HG02970 (cell line): ENCODE data around the gene FTCDNL1.

Source experiments
- ATAC-seq: cut with Tn5 transposase; IDR thresholded peaks from one replicate; pipeline ENCODE4 v1.9.1; 2021; ENCODE audit warnings: mild to moderate bottlenecking, moderate library complexity, moderate number of reproducible peaks; ENCODE audit not compliant: unreplicated experiment, low FRiP score

The FTCDNL1 gene

DNA sequence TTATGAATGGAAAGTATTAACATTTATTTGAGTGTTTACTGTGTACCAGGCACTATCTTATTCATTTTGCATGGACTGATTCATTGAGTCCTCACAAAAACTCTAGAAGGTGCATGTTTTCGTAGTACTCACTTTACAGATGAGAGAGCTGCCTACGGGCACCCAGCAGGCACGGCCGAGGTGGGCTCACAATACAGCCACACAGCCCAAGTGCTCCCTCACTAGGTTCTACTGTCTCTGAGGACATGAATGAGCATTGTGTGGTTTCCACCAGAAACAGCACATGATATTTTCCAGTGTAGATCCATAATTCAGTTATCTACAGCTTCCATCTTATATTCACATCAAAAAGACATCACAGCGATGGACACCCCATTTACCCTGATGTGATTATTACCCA is 101.4 kb downstream of the FTCDNL1 start:
- no peak for ATAC-seq

DNA sequence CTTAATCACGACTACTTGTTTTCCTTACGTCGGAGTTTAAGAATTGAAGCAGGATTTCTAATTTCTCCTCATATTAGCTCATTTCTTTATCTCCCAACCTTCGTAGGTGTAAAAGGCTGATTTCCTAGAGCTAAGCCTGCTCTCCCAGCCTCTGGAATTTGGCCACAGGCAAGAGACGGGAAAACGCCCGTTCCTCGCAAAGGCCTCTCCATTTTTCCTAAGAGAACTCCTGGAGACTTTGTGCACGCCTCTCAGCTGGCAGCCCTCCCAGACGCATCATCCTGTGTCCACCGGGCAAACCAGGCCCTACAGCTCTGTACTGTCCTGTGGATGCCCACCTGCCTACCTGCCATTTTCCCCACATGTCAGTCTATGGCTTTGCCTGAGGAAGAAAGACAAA is 106.3 kb downstream of the FTCDNL1 start:
- no peak for ATAC-seq

GRCh38 chr2:199744260-199744659 is 106.7 kb downstream of the FTCDNL1 start:
- no peak for ATAC-seq

DNA sequence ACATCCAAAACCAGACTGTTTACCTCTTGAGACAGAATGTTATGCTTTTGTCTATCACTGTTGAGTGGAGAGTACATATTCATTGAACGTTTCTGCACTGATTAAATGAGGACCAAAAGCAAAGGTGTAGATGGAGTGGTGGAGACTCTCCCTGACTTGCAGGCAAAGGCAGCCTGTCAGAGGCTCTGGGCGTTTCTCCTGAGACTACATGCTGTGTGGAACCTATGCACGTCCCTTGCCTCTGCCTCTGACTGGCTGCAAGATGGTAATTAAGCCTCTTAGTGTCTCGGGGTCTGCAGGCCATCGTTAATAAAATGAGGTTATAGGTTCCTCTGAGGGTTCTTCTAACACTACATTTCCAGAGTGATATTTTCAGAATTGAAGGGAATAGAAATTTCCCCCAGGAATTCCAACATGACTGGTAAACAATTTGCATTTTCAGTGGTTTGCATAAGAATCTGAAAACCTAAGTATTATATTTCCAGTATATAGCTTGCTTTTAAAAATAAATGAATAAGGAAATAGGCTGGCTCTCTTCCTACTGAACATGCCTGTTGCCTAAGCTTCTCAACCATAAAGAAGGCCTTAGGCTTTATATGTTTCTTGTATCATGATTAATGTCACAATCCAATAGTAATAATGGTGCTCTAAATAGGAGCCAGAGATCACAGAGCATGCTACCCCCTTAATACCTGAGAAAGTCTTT is 107.4 kb downstream of the FTCDNL1 start:
- ATAC-seq: no peak

DNA sequence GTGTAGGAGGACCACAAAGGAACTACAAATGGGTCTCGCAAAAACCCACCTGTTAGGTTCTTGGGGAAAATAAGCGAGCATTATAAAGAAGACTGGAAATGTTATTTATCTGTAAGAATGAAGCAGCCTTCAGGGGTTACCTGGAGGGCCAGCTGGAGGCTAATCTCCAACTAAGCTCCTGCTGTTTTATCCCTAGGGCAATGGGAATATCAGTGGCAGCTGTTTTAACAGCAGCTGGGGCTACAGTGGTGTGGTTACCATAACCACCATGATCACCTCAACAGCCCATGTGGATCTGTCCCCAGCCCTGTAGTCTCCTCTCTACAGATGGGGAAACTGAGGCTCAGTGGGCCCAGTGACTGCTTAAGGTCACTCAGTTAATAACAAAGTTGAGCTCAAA is 108.1 kb downstream of the FTCDNL1 start:
- ATAC-seq: no peak

GRCh38 chr2:199740111-199740428 is 110.9 kb downstream of the FTCDNL1 start:
- no peak for ATAC-seq

GRCh38 chr2:199739413-199740110 is 111.4 kb downstream of the FTCDNL1 start:
- peak; percentile 51 for ATAC-seq

DNA sequence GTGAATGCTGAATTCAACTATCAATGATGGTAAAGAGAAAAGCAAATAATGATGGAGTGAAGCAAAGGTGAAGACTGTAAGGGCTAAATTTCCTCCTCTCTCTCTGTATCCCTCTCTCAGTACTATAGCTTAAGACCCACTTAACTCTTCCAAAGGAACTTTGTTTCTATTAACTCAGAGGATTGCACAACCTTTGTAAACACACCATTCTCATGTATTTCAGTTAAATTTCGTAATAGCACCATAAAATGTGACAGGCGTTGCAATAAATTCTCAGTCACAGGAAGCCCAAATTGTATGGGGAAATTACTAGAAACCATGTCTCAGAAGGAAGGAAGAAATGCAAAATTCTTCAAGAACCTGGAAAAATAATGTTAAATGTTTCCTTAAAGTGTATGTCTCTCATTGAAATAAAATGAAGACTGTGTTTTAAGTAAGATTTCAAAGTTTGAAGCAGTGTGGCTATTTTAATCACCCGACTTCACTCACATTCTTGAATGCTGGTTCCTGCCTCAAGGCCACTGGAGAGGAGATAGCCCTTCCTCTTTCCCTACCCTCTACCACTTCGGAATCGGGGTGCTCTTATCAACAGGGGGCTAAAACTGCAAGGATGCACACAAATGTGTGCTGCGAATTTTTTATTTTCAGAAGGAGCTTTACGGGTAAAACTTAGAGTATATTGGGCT is 112.1 kb downstream of the FTCDNL1 start:
- ATAC-seq: no peak

- ATAC-seq: no peak
Observed at GRCh38 chr2:199734651-199735050, 116.3 kb downstream of the FTCDNL1 start.

DNA sequence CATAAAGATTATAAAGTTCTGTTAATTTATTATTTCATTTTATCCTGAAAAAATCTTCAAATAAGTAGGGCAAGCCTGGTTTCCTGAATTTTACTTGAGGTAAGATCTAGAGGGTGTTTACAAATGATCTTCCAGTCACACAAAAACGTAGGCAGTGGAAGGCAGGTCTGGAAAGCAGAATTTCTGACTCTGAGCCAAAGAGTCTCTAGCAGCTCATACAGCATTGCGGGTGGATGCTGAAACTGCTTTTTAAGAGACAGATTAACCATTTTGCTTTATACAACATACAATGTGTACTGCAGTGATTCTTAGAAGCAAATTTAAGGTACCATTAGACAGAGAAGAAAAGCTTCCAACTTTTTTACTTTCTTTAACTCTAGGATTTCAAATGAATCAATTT is 117.0 kb downstream of the FTCDNL1 start:
- ATAC-seq: no peak

DNA sequence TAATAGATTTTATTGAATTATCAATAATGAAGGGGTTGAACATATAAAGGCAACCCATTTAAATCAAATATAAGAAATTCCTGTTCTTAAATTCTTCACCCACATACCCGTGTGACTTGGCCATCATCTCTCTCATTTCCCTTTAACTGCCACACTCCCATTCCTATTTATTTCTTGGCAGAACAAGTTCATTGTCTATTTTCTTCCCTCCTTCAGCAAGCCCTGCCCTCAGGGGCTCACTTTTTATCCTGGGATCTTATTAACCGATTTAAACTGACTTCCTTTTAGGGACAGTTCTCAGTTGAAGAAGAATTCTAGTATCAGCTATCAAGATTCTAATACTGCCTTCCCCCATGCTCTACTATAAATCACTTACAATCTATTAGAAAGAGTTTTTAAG is 123.2 kb downstream of the FTCDNL1 start:
- no peak for ATAC-seq

DNA sequence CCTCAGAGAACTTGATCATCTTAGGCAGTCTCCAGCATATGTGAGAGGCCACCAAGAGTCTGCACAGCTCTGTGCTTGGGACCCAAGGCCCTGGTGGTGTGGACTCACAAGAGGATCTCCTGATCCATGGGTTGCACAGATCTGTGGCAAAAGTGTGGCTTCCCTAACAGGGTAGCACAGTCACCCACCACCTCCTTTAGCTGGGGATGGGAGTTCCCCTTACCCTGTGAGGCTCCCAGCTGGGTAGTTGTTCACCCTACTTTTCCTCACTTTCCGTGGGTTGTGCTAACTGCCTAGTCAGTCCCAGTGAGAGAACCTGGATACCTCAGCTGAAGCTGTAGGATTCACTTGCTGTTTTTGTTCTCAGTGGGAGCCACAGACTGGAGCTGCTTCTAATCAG is 123.7 kb downstream of the FTCDNL1 start:
- ATAC-seq: no peak

GRCh38 chr2:199718074-199718473 is 132.9 kb downstream of the FTCDNL1 start:
- ATAC-seq: no peak

DNA sequence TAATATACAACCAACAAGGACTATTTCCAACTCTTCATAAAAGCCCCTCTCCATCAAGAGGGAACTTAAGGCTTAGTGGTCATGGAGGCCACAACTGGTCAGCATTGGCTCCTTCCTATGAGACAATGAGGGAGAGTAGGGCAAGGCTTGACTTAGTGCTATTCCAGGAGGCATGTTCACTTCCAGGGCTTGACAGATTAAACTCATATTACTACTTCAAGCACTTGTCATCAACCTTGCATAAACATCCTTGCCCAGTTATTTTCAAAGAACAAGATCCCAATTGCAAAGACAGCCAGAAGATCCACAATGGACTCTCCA is 133.4 kb downstream of the FTCDNL1 start:
- ATAC-seq: no peak

GRCh38 chr2:199716807-199717586 is 134.0 kb downstream of the FTCDNL1 start:
- no peak for ATAC-seq

DNA sequence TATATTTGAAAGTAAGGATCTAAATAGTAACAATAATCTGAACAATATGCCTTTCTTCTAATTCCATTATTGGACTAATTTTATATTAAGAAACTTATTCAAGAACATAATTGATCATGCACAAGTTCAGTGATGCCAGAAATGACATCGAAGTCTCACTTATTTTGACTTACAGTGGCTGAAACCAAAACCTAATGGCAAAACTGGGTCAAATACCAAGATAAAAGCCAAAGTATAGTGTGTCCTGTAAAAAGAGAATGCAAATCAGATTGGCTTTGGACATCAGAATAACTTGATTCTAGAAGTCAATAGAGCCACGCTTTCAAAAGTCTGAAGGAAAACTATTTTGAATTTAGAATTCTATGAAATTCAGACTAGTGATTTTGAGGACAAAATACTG is 137.2 kb downstream of the FTCDNL1 start:
- ATAC-seq: no peak

DNA sequence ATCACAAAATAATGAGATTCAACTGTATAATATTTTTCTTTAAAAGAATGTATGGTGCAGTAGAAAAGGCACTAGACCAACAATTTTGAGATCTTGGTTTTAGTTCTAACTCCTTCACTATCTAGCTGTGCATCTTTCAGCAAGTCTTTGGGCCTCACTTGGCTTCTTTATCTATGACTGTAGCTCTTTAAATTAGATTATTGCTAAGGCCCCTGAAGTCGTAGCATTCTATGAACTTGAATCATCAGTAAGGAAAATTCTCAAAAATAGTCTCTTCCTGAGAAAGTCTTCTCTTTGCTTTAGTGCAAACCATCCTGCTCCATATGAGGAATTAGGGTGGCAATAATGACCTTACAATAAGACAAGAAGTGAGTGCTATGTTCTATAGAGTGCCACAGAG is 140.4 kb downstream of the FTCDNL1 start:
- no peak for ATAC-seq
